ENCODE results near the gene CPLX1.

The CPLX1 gene

DNA sequence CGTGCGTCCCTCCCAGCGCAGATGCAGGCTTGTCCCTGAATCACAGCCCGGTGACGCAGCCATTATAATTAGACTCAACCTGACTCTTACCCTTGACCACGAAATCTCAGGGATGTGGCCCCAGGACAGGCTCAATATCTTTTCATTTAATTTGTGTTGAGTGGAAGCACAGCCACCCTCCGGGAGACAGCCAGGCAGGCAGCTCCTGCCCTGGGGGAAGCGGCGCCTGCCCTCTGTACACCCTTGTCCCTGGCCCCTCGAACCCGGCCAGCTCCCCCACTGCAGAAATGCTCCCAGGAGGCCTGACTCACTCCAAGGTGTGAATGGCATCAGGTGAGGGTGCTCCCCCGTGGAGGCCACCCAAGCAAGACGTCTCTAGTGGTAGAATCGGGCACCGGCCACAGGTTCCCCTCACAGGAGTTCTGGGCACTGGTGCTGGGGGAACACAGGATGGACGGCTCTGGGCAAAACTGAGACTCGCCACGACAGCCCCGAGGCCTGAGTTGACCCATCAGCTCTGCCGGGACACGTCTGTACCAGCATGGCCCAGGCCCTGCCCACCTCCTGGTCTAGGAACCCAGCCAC is 2.7 kb downstream of the CPLX1 start:
- peaks cover 1% of the 10 kb centered on the region for H3K4me1 Mint-ChIP-seq (ENCODE audit: low read depth)
- peaks cover 2% of the 10 kb centered on the region for H3K36me3 Mint-ChIP-seq (ENCODE audit: low read depth)
- H3K9me3 Mint-ChIP-seq = no peaks in the 10 kb centered on the region
- no peak overlapping the region for H3K27ac Mint-ChIP-seq
- H3K4me3 Mint-ChIP-seq = no peak overlapping the region
- H3K27me3 Mint-ChIP-seq (ENCODE audit: low read depth) = peaks cover 29% of the 10 kb centered on the region

DNA sequence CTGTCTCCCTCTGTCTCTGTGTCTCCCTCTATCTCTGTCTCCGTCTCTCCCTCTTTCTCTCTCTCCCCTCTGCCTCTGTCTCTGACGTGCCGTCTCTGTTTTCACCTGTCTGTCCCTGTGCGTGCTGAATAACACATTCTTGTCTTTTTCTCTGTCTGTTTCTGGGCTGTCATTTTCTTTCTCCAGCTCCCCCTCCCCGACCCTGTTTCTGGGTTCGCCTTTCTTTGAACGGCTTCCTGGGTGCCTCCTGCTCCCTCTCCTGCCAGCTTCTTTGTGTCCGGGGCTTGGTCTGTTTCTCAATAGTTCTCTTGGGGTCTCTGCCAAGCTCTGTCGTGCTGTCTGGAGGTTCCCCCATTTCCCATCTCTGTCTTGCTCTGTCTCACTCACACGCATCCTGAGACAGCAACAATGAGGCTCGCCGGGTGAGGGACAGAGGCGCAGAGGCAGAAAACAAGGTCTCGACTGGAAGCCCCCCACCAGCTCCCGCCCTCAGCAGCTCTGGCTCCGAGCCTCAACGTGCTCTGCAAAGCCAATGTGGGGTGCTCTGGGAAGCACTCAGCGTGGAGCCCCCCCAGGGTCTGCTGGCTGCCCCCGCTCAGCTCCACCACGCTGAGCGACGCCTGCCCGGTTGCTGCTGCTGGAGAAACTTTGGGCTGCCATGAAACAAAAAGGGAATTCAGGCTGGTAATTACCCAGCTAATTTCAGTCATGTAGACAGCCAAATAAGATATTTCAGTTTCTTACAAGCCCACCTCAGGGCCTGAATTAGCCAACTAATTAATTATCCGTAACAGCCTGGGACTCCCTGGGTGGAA is 3.4 kb downstream of the CPLX1 start:
- no peaks in the 10 kb centered on the region for H3K4me1 Mint-ChIP-seq (ENCODE audit: low read depth)
- no peaks in the 10 kb centered on the region for H3K9me3 Mint-ChIP-seq
- no peaks in the 10 kb centered on the region for H3K36me3 Mint-ChIP-seq (ENCODE audit: low read depth)
- H3K4me3 Mint-ChIP-seq = no peak overlapping the region
- H3K27ac Mint-ChIP-seq = no peak overlapping the region
- peaks cover 22% of the 10 kb centered on the region for H3K27me3 Mint-ChIP-seq (ENCODE audit: low read depth)

- Mint-ChIP-seq H3K36me3 (ENCODE audit: low read depth) (no peaks in the 10 kb centered on the region), H3K4me3 (no peak overlapping the region), H3K4me1 (ENCODE audit: low read depth) (no peaks in the 10 kb centered on the region), H3K27me3 (ENCODE audit: low read depth) (peaks cover 22% of the 10 kb centered on the region), H3K27ac (no peak overlapping the region), H3K9me3 (no peaks in the 10 kb centered on the region)
These were observed 4.3 kb downstream of the CPLX1 start for GRCh38 chr4:821631-822030.

- no peak overlapping the region for H3K27ac Mint-ChIP-seq
- H3K4me1 Mint-ChIP-seq (ENCODE audit: low read depth) = no peaks in the 10 kb centered on the region
- H3K36me3 Mint-ChIP-seq (ENCODE audit: low read depth) = no peaks in the 10 kb centered on the region
- H3K27me3 Mint-ChIP-seq (ENCODE audit: low read depth) = peaks cover 25% of the 10 kb centered on the region
- H3K9me3 Mint-ChIP-seq = no peaks in the 10 kb centered on the region
- H3K4me3 Mint-ChIP-seq = no peak overlapping the region
These were observed 4.7 kb downstream of the CPLX1 start for GRCh38 chr4:821181-821591.

- no peaks in the 10 kb centered on the region for H3K4me1 Mint-ChIP-seq (ENCODE audit: low read depth)
- H3K27ac Mint-ChIP-seq = no peak overlapping the region
- no peak overlapping the region for H3K4me3 Mint-ChIP-seq
- H3K36me3 Mint-ChIP-seq (ENCODE audit: low read depth) = no peaks in the 10 kb centered on the region
- H3K9me3 Mint-ChIP-seq = no peaks in the 10 kb centered on the region
- H3K27me3 Mint-ChIP-seq (ENCODE audit: low read depth) = peaks cover 31% of the 10 kb centered on the region
These were observed 5.4 kb downstream of the CPLX1 start for GRCh38 chr4:820230-821172.

- Mint-ChIP-seq H3K27ac (no peak overlapping the region), H3K27me3 (ENCODE audit: low read depth) (peaks cover 40% of the 10 kb centered on the region), H3K36me3 (ENCODE audit: low read depth) (no peaks in the 10 kb centered on the region), H3K4me3 (no peak overlapping the region), H3K4me1 (ENCODE audit: low read depth) (no peaks in the 10 kb centered on the region), H3K9me3 (no peaks in the 10 kb centered on the region)
These were observed 6.3 kb downstream of the CPLX1 start for GRCh38 chr4:819401-820229.

- H3K4me1 Mint-ChIP-seq (ENCODE audit: low read depth) = no peaks in the 10 kb centered on the region
These were observed 7.6 kb downstream of the CPLX1 start for GRCh38 chr4:818106-818921.

DNA sequence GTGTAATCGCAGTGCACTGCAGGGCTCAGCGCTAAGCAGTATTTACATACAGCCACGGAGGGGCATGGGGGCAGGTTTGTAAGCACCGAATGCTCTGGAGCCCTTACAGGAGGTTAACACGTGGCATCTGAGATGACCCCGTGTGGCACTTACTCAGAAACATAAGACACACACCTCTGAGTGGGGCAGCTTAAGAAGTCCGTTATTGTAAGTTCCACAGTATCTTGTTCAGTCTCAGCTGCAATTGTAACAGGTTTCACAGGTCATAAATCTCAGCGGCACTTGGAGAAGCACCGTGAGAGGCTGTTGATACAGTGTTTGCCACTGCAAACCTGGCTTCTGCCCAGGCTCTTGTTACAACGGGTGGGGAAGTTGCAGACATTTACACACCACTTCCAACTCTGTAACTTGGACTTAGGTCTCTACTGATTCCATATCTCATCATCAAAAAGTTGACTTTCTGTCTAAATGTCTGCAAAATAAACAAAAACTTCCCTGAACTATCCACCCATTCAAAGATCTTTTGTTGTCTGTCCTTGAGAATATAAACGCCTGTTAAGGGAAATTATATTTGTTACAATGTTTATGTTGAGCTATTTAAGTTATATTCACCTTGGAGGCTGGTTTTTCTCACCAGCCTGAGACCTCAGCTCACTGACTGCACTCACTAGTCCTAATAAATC is 10.3 kb downstream of the CPLX1 start:
- peaks cover 54% of the 10 kb centered on the region for H3K27me3 Mint-ChIP-seq (ENCODE audit: low read depth)
- no peak overlapping the region for H3K27ac Mint-ChIP-seq
- H3K36me3 Mint-ChIP-seq (ENCODE audit: low read depth) = no peaks in the 10 kb centered on the region
- no peak overlapping the region for H3K4me3 Mint-ChIP-seq
- H3K4me1 Mint-ChIP-seq (ENCODE audit: low read depth) = no peaks in the 10 kb centered on the region
- H3K9me3 Mint-ChIP-seq = no peaks in the 10 kb centered on the region

More at GRCh38 chr4:818106-818921, 7.6 kb downstream of the CPLX1 start:
- no peaks in the 10 kb centered on the region for H3K36me3 Mint-ChIP-seq (ENCODE audit: low read depth)
- H3K4me3 Mint-ChIP-seq = no peak overlapping the region
- H3K27ac Mint-ChIP-seq = no peak overlapping the region
- H3K9me3 Mint-ChIP-seq = no peaks in the 10 kb centered on the region
- peaks cover 46% of the 10 kb centered on the region for H3K27me3 Mint-ChIP-seq (ENCODE audit: low read depth)

- Mint-ChIP-seq H3K36me3 (ENCODE audit: low read depth) (no peaks in the 10 kb centered on the region), H3K4me3 (no peak overlapping the region), H3K27ac (no peak overlapping the region), H3K4me1 (ENCODE audit: low read depth) (no peaks in the 10 kb centered on the region), H3K27me3 (ENCODE audit: low read depth) (peaks cover 54% of the 10 kb centered on the region), H3K9me3 (no peaks in the 10 kb centered on the region)
These were observed 11.5 kb downstream of the CPLX1 start for GRCh38 chr4:814312-814850.

- Mint-ChIP-seq H3K4me1 (ENCODE audit: low read depth) (no peaks in the 10 kb centered on the region), H3K27ac (no peak overlapping the region), H3K9me3 (no peaks in the 10 kb centered on the region), H3K36me3 (ENCODE audit: low read depth) (no peaks in the 10 kb centered on the region), H3K27me3 (ENCODE audit: low read depth) (peaks cover 54% of the 10 kb centered on the region), H3K4me3 (no peak overlapping the region)
These were observed 12.0 kb downstream of the CPLX1 start for GRCh38 chr4:813900-814299.

GRCh38 chr4:808860-809570 is 16.9 kb downstream of the CPLX1 start:
- Mint-ChIP-seq H3K4me3 (no peak overlapping the region), H3K9me3 (peaks cover 4% of the 10 kb centered on the region), H3K36me3 (ENCODE audit: low read depth) (no peaks in the 10 kb centered on the region), H3K27me3 (ENCODE audit: low read depth) (peaks cover 40% of the 10 kb centered on the region), H3K27ac (no peak overlapping the region), H3K4me1 (ENCODE audit: low read depth) (no peaks in the 10 kb centered on the region)

GRCh38 chr4:807792-808191 is 18.1 kb downstream of the CPLX1 start:
- Mint-ChIP-seq H3K27me3 (ENCODE audit: low read depth) (peaks cover 27% of the 10 kb centered on the region), H3K9me3 (peaks cover 4% of the 10 kb centered on the region), H3K36me3 (ENCODE audit: low read depth) (no peaks in the 10 kb centered on the region)

More at GRCh38 chr4:807792-808191, 18.1 kb downstream of the CPLX1 start:
- Mint-ChIP-seq H3K4me3 (no peak overlapping the region), H3K4me1 (ENCODE audit: low read depth) (no peaks in the 10 kb centered on the region), H3K27ac (no peak overlapping the region)

All from T-helper 1 cell treated with Interleukin-12 subunit alpha and Interleukin-12 subunit beta and Interleukin-4 antibody, amounts not matched to agents 30 μg/mL and 1 μg/mL, for 36 hours (primary cell).